Transverse colon (tissue), 4 donors: ENCODE measurements around the gene MAST4. TPM values are rescaled to one million over a fixed set of nuclear protein-coding genes. Genes with fewer than 3 reads are reported as not detected.

Experiments used
- DNase-seq: peaks from one replicate; pipeline ENCODE4 v3.0.0-alpha.2; 2019
- H3K27ac ChIP-seq, 4 donors: fragments of 200-600 bp; sonication (generic); 2 replicates each; pipeline ENCODE4 v1.5.1; 2016 to 2018; ENCODE audit warnings: inconsistent platforms in 4 of 4
- H3K27me3 ChIP-seq: fragments of 200-600 bp; sonication (generic); 2 replicates; pipeline ENCODE4 v1.5.1; 2017; ENCODE audit warnings: inconsistent platforms
- H3K36me3 ChIP-seq, 4 donors: fragments of 200-600 bp; sonication (generic); 2 replicates each; pipeline ENCODE4 v1.5.1; 2017 to 2019; ENCODE audit warnings: inconsistent platforms in 4 of 4
- H3K4me1 ChIP-seq, 4 donors: fragments of 200-600 bp; sonication (generic); 2 replicates each; pipeline ENCODE4 v1.5.1; 2017 to 2020; ENCODE audit warnings: inconsistent platforms in 4 of 4
- H3K4me3 ChIP-seq, 4 donors: fragments of 200-600 bp; sonication (generic); 1 replicate in 1 of 4; 2 replicates in 3 of 4; pipeline versions ENCODE4 v1.5.1 to v1.6.1; 2017 to 2019; ENCODE audit warnings: inconsistent platforms in 4 of 4
- H3K9me3 ChIP-seq, 2 donors: fragments of 200-600 bp; sonication (generic); 2 replicates each; pipeline ENCODE4 v1.5.1; 2017 to 2019; ENCODE audit warnings: inconsistent platforms in 2 of 2
- EP300 ChIP-seq: sonication (generic); formaldehyde crosslinking; IDR thresholded peaks from one replicate; pipeline ENCODE4 v1.6.1; 2017; ENCODE audit warnings: antibody characterized with exemption, low read depth
- POLR2A ChIP-seq: fragments of 450-650 bp; IDR thresholded peaks from one replicate; pipeline ENCODE4 v1.6.1; 2016; ENCODE audit warnings: antibody characterized with exemption, mild to moderate bottlenecking, moderate library complexity
- POLR2AphosphoS5 ChIP-seq, 3 donors: sonication (generic); formaldehyde crosslinking; IDR thresholded peaks; one replicate each; pipeline ENCODE4 v1.6.1; 2016; ENCODE audit warnings: antibody characterized with exemption in 3 of 3
- WGBS, 2 donors: methylation state at CpG; one replicate each; pipeline ENCODE4 v1.1.5; 2018; ENCODE audit warnings: low coverage in 1 of 2; 5-methylcytosine and 5-hydroxymethylcytosine counted together
- in situ Hi-C, 4 donors: fragments of 200-750 bp; cut with MboI; loops; one replicate each; pipeline versions ENCODE4 v1.15.0 to v1.15.1; 2017; ENCODE audit warnings: low sequenced_read_pairs in 3 of 4, low pct_ligation_motif_present in 1 of 4, low pct_unique_long_range_greater_than_20kb in 1 of 4
- intact Hi-C: fragments of 100-400 bp; cut with DNase I; formaldehyde crosslinking; loops from one replicate; pipeline ENCODE4 v1.15.1; 2023; ENCODE audit warnings: low total_unique reads
- total RNA-seq, 4 donors: library from RNA; depleted of rRNA; stranded (reverse); fragments of >200 nt; gene quantifications; one replicate each; pipeline ENCODE4 v1.1.0, GENCODE V29; 2016
- TF ChIP-seq, protein P1 (sequence below), 5 experiments: fragments of 200-600 bp in 3 of 5; fragments of 450-650 bp in 2 of 5; sonication (generic) in 3 of 5; IDR thresholded peaks; 1 replicate in 2 of 5; 2 replicates in 3 of 5; pipeline ENCODE4 v1.5.1; 2016 to 2017; ENCODE audit warnings: antibody characterized with exemption in 5 of 5, inconsistent platforms in 3 of 5, mild to moderate bottlenecking in 2 of 5, moderate library complexity in 1 of 5

Gene MAST4
- total RNA-seq, 4 donors from 2014 or later: 20.3 to 46.8 (median 35.4) TPM

DNA sequence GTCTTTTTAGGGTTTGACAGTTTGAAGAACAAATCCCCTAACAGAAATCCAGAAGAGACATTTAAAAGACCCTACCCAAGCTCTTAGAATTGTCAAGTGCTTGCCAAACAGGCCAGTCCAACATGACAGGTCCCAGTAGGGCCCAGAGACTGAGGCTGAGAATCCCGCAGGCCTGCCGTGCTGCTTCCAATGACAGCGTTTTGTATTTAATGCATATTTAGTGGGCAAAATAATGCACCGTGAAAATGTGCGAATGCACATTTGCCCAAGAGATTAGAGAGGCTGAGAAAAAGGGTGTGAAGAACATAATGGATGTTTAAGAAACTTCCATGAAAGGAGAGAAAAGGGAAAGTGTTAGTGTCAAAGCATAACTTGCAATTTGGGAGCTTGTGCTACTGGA is 542.8 kb downstream of the MAST4 start:
- Histone ChIP-seq H3K9me3 (no peaks in the 10 kb centered on the region), H3K4me1 (peaks cover 0 to 7% (median 1%) of the 10 kb centered on the region in 4 donors), H3K4me3 (no peak overlapping the region), H3K27me3 (no peaks in the 10 kb centered on the region), H3K36me3 (peaks cover 0 to 22% (median 9%) of the 10 kb centered on the region in 4 donors), H3K27ac (no peak overlapping the region)
- TF ChIP-seq, protein P1, sequence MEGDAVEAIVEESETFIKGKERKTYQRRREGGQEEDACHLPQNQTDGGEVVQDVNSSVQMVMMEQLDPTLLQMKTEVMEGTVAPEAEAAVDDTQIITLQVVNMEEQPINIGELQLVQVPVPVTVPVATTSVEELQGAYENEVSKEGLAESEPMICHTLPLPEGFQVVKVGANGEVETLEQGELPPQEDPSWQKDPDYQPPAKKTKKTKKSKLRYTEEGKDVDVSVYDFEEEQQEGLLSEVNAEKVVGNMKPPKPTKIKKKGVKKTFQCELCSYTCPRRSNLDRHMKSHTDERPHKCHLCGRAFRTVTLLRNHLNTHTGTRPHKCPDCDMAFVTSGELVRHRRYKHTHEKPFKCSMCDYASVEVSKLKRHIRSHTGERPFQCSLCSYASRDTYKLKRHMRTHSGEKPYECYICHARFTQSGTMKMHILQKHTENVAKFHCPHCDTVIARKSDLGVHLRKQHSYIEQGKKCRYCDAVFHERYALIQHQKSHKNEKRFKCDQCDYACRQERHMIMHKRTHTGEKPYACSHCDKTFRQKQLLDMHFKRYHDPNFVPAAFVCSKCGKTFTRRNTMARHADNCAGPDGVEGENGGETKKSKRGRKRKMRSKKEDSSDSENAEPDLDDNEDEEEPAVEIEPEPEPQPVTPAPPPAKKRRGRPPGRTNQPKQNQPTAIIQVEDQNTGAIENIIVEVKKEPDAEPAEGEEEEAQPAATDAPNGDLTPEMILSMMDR (IDR thresholded peaks at IDR 0.05): no peak
- TF ChIP-seq EP300 (no peak), POLR2A (no peak), POLR2AphosphoS5 (IDR thresholded peaks at IDR 0.05) (no peak)
- DNase-seq: no peak
- intact Hi-C loops (no loop called here), in situ Hi-C loops (no loop called here)
- WGBS, 2 donors: 94 to 96% methylated on average over 5 of the region's 5 CpGs

DNA sequence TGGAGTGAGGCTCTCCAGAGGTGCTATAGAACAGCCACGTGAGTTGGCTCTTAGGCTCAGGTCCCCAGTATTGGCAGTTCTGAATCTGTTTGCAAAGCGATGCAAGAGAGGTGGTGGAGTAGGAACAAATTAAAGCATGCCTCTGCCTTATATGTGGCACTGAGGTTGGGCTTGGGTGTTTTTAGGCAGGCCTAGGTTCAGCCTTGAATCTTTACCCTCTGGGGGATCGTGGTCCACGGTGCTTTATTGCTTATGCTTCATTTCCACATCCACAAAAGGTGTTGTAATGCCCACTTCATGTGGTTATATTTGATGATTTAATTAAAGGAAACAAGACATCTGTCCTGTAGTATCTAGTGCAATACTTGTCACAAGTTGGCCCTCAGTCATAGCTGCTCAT is 544.2 kb downstream of the MAST4 start:
- peaks cover 0 to 22% (median 6%) of the 10 kb centered on the region in 4 donors for H3K36me3 ChIP-seq
- H3K9me3 ChIP-seq: no peaks in the 10 kb centered on the region
- no peak overlapping the region for H3K27ac ChIP-seq
- H3K4me3 ChIP-seq: no peak overlapping the region
- H3K27me3 ChIP-seq: no peaks in the 10 kb centered on the region
- in situ Hi-C loops (no loop called here), intact Hi-C loops (loop anchor here (5.0 kb wide), 1 partner anchor 833 kb away; no protein-coding TSS in a partner anchor)
- H3K4me1 ChIP-seq: peaks cover 0 to 7% (median 1%) of the 10 kb centered on the region in 4 donors
- WGBS, 2 donors: 88 to 91% methylated on average over 4 of the region's 4 CpGs
- TF ChIP-seq EP300 (no peak), POLR2AphosphoS5 (IDR thresholded peaks at IDR 0.05) (no peak), POLR2A (no peak)
- TF ChIP-seq, protein P1 (IDR thresholded peaks at IDR 0.05): no peak
- DNase-seq: no peak

DNA sequence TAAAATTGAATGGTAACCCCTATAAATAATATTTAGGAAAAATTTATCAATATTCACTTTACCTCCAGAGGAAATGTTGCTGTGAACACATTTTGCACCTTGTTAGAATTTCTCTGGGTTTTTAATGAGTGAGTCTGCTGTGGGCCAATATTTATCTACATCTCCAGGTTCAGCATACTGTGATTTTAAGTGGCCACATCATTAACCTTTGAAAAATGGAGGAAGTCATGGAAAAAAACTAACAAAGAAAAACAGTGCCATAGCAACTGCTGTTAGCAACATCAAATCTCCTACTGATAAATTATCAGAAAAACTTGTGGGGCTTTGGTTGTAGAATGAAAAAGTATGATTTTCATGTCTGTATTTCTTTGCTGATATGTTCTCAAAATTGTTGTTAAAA is 545.5 kb downstream of the MAST4 start:
- H3K4me3 ChIP-seq: no peak overlapping the region
- intact Hi-C loops (loop anchor here (5.0 kb wide), 1 partner anchor 834 kb away; no protein-coding TSS in a partner anchor), in situ Hi-C loops (no loop called here)
- H3K27me3 ChIP-seq: no peaks in the 10 kb centered on the region
- H3K9me3 ChIP-seq: no peaks in the 10 kb centered on the region
- peaks cover 0 to 22% (median 5%) of the 10 kb centered on the region in 4 donors for H3K36me3 ChIP-seq
- peaks cover 0 to 12% (median 3%) of the 10 kb centered on the region in 4 donors for H3K4me1 ChIP-seq
- TF ChIP-seq, protein P1 (IDR thresholded peaks at IDR 0.05): no peak
- TF ChIP-seq EP300: no peak
- TF ChIP-seq POLR2AphosphoS5 (IDR thresholded peaks at IDR 0.05): no peak
- TF ChIP-seq POLR2A: no peak
- DNase-seq: no peak
- no peak overlapping the region for H3K27ac ChIP-seq

DNA sequence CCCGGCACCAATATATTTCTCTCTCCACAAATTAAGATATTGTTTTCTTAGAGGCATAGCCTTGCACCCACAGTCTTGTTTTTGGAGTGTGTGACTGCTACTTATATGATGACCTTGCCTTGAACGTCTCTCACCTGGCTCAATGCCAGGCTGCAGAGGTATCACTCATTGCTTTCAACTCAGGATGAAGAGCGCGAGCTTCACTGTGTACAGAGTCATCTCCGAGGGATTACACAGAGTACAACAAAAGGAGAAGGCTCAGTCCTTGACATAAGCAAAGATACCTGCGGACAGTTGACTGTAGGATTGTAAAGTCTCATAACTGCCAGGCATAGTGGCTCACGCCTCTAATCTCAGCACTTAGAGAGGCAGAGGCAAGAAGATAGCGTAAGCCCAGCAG is 546.6 kb downstream of the MAST4 start:
- no peak for TF ChIP-seq POLR2A
- TF ChIP-seq, protein P1 (IDR thresholded peaks at IDR 0.05): no peak
- no peak for TF ChIP-seq EP300
- no peak for TF ChIP-seq POLR2AphosphoS5 (IDR thresholded peaks at IDR 0.05)
- 88 to 89% methylated on average over 5 to 8 of the region's 8 CpGs for WGBS, 2 donors
- H3K36me3 ChIP-seq: peaks cover 0 to 22% (median 4%) of the 10 kb centered on the region in 4 donors
- DNase-seq: no peak
- H3K27ac ChIP-seq: no peak overlapping the region
- in situ Hi-C loops (no loop called here), intact Hi-C loops (loop anchor here (5.0 kb wide), 1 partner anchor 836 kb away; no protein-coding TSS in a partner anchor)
- H3K4me3 ChIP-seq: no peak overlapping the region
- H3K4me1 ChIP-seq: peaks cover 0 to 15% (median 3%) of the 10 kb centered on the region in 4 donors
- H3K27me3 ChIP-seq: no peaks in the 10 kb centered on the region
- H3K9me3 ChIP-seq: no peaks in the 10 kb centered on the region
